ENCODE results near the gene SLC39A3. TPM values are rescaled to one million over a fixed set of nuclear protein-coding genes. Genes with fewer than 3 reads are reported as not detected.

The SLC39A3 gene
- total RNA-seq, 3 donors from 2014 or later = 15.5 to 20.9 (median 19.2) TPM

GRCh38 chr19:2756477-2756876 lies 16.7 kb upstream of the SLC39A3 start:
- intact Hi-C loops (cut with DNase I, micrococcal nuclease) = no loop called here
- no peak overlapping the region for H3K4me3 ChIP-seq
- no peaks in the 10 kb centered on the region for H3K4me1 ChIP-seq (ENCODE audit: low read depth)
- no peak for TF ChIP-seq CTCF (IDR thresholded peaks at IDR 0.05)
- DNase-seq = no peak
- H3K9me3 ChIP-seq = no peaks in the 10 kb centered on the region
- H3K36me3 ChIP-seq (ENCODE audit: low read depth) = no peaks in the 10 kb centered on the region
- no peak for ATAC-seq

- no peaks in the 10 kb centered on the region for H3K4me1 ChIP-seq (ENCODE audit: low read depth)
- no peak overlapping the region for H3K4me3 ChIP-seq
- TF ChIP-seq CTCF (IDR thresholded peaks at IDR 0.05) = no peak
- H3K36me3 ChIP-seq (ENCODE audit: low read depth) = no peaks in the 10 kb centered on the region
- no peaks in the 10 kb centered on the region for H3K9me3 ChIP-seq
- ATAC-seq (no peak), DNase-seq (no peak)
- intact Hi-C loops (cut with DNase I, micrococcal nuclease) = no loop called here
Measured at GRCh38 chr19:2755811-2756210, 16.0 kb upstream of the SLC39A3 start.

GRCh38 chr19:2755448-2755705 lies 15.6 kb upstream of the SLC39A3 start:
- Histone ChIP-seq H3K4me3 (no peak overlapping the region), H3K36me3 (ENCODE audit: low read depth) (no peaks in the 10 kb centered on the region), H3K9me3 (no peaks in the 10 kb centered on the region), H3K4me1 (ENCODE audit: low read depth) (no peaks in the 10 kb centered on the region)
- intact Hi-C loops (cut with DNase I, micrococcal nuclease) = no loop called here
- TF ChIP-seq CTCF (IDR thresholded peaks at IDR 0.05) = no peak
- ATAC-seq = no peak
- no peak for DNase-seq

- no peak overlapping the region for H3K4me3 ChIP-seq
- H3K4me1 ChIP-seq (ENCODE audit: low read depth) = no peaks in the 10 kb centered on the region
- DNase-seq = no peak
- no peak for ATAC-seq
- TF ChIP-seq CTCF (IDR thresholded peaks at IDR 0.05) = no peak
- H3K36me3 ChIP-seq (ENCODE audit: low read depth) = no peaks in the 10 kb centered on the region
- intact Hi-C loops (cut with DNase I, micrococcal nuclease) = no loop called here
- no peaks in the 10 kb centered on the region for H3K9me3 ChIP-seq
Measured at GRCh38 chr19:2754659-2755447, 15.0 kb upstream of the SLC39A3 start.

- DNase-seq (no peak), ATAC-seq (no peak)
- peaks cover 2% of the 10 kb centered on the region for H3K4me1 ChIP-seq (ENCODE audit: low read depth)
- no peak overlapping the region for H3K4me3 ChIP-seq
- no peaks in the 10 kb centered on the region for H3K36me3 ChIP-seq (ENCODE audit: low read depth)
- no peak for TF ChIP-seq CTCF (IDR thresholded peaks at IDR 0.05)
- no peaks in the 10 kb centered on the region for H3K9me3 ChIP-seq
- intact Hi-C loops (cut with DNase I, micrococcal nuclease) = loop anchor here in 1 of 2 donors (2.0 kb wide), 1 partner anchor 103 kb away; no protein-coding TSS in a partner anchor
Measured at GRCh38 chr19:2751438-2751830, 11.6 kb upstream of the SLC39A3 start.

Measured in mucosa of descending colon (tissue), 3 donors.